ENCODE results near the gene TIMP3. TPM values are rescaled to one million over a fixed set of nuclear protein-coding genes. Genes with fewer than 3 reads are reported as not detected.

The TIMP3 gene
- total and polyA plus RNA-seq, 2 experiments from 2014 or later, result 91.6 to 96.1 TPM

GRCh38 chr22:32836280-32837123, 35.0 kb downstream of the TIMP3 start:
- Histone ChIP-seq H3K79me2 (peaks cover 18% of the 10 kb centered on the region), H4K20me1 (ENCODE audit: insufficient read depth, poor library complexity, severe bottlenecking) (no peaks in the 10 kb centered on the region)
- 75% methylated on average over 7 of the region's 7 CpGs for WGBS (ENCODE audit: low lambda C conversion rate, missing lambda C conversion rate)

DNA sequence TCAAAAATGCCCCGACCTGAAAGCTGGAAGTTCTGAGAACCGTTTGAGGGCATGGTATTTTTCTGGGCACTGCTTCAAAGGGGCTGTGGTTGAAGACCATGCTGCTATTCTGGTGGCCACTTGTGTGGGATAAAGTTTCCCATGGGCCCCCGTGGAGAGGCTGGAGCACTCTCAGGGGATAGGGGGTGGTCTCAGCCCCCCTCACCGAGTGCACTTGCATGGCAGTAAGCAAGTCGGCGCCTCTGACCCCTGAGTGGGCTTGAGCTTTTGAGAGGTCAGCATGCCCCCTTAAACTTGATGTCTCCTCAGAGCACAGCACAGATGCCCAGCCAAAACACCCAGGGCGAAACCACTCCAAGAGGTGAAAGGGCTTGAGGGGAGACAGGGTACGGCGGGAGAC, 35.6 kb downstream of the TIMP3 start:
- TF ChIP-seq EZH2 (IDR thresholded peaks at IDR 0.05; ENCODE audit: borderline replicate concordance) (no peak), EZH2phosphoT487 (IDR thresholded peaks at IDR 0.05; ENCODE audit: low read depth, severe bottlenecking, unreplicated experiment) (no peak)
- TF ChIP-seq, protein P1, sequence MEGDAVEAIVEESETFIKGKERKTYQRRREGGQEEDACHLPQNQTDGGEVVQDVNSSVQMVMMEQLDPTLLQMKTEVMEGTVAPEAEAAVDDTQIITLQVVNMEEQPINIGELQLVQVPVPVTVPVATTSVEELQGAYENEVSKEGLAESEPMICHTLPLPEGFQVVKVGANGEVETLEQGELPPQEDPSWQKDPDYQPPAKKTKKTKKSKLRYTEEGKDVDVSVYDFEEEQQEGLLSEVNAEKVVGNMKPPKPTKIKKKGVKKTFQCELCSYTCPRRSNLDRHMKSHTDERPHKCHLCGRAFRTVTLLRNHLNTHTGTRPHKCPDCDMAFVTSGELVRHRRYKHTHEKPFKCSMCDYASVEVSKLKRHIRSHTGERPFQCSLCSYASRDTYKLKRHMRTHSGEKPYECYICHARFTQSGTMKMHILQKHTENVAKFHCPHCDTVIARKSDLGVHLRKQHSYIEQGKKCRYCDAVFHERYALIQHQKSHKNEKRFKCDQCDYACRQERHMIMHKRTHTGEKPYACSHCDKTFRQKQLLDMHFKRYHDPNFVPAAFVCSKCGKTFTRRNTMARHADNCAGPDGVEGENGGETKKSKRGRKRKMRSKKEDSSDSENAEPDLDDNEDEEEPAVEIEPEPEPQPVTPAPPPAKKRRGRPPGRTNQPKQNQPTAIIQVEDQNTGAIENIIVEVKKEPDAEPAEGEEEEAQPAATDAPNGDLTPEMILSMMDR (IDR thresholded peaks at IDR 0.05; ENCODE audit: poor library complexity), result no peak
- no peak for DNase-seq (ENCODE audit: low spot score)
- 98% methylated on average over 9 of the region's 9 CpGs for WGBS (ENCODE audit: low lambda C conversion rate, missing lambda C conversion rate)
- H3K27me3 ChIP-seq, result no peaks in the 10 kb centered on the region
- peaks cover 20% of the 10 kb centered on the region for H3K79me2 ChIP-seq
- no peaks in the 10 kb centered on the region for H4K20me1 ChIP-seq (ENCODE audit: insufficient read depth, poor library complexity, severe bottlenecking)
- no peak overlapping the region for H3K4me3 ChIP-seq
- H3K9me3 ChIP-seq (ENCODE audit: low read depth), result no peaks in the 10 kb centered on the region
- H3K36me3 ChIP-seq (replicated peaks; ENCODE audit: insufficient read depth, low read depth), result no peaks in the 10 kb centered on the region
- H3K27ac ChIP-seq, result no peak overlapping the region
- H3K4me2 ChIP-seq, result no peak overlapping the region
- no peak overlapping the region for H2AFZ ChIP-seq
- peaks cover 17% of the 10 kb centered on the region for H3K4me1 ChIP-seq (ENCODE audit: insufficient read depth)
- H3K9me2 ChIP-seq (replicated peaks; ENCODE audit: insufficient read depth), result no peaks in the 10 kb centered on the region

More at GRCh38 chr22:32836280-32837123, 35.0 kb downstream of the TIMP3 start:
- no peaks in the 10 kb centered on the region for H3K27me3 ChIP-seq
- no peak overlapping the region for H3K27ac ChIP-seq
- H2AFZ ChIP-seq, result no peak overlapping the region
- TF ChIP-seq, protein P1 (IDR thresholded peaks at IDR 0.05; ENCODE audit: poor library complexity), result peak; percentile 49
- TF ChIP-seq EZH2phosphoT487 (IDR thresholded peaks at IDR 0.05; ENCODE audit: low read depth, severe bottlenecking, unreplicated experiment), result no peak
- no peak overlapping the region for H3K4me2 ChIP-seq
- no peak overlapping the region for H3K4me3 ChIP-seq
- H3K4me1 ChIP-seq (ENCODE audit: insufficient read depth), result peaks cover 20% of the 10 kb centered on the region
- no peaks in the 10 kb centered on the region for H3K36me3 ChIP-seq (replicated peaks; ENCODE audit: insufficient read depth, low read depth)
- H3K9me2 ChIP-seq (replicated peaks; ENCODE audit: insufficient read depth), result no peaks in the 10 kb centered on the region
- peak; percentile 42 for DNase-seq (ENCODE audit: low spot score)
- H3K9me3 ChIP-seq (ENCODE audit: low read depth), result no peaks in the 10 kb centered on the region

DNA sequence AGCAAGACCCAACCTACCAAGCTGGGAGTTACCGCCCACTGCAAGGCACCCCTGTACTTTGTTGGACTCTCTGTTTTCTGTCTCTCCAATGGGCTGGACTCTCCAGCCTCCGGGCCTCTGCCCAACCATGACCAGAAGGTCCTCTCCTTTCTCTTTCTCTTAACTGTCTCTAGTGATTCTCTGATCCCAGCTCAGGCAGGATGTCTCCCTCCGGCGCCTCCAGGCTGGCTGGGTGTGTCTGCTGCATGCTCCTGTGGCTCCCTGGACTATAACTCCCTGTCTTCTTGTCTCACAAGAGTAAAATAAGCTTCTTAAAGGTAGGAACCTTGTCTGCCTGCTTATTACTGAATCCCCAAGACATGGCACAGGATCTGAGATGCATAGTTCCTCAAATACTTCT, 36.3 kb downstream of the TIMP3 start:
- H3K4me1 ChIP-seq (ENCODE audit: insufficient read depth), result peaks cover 17% of the 10 kb centered on the region
- no peaks in the 10 kb centered on the region for H3K9me3 ChIP-seq (ENCODE audit: low read depth)
- H3K4me2 ChIP-seq, result no peak overlapping the region
- TF ChIP-seq, protein P1 (IDR thresholded peaks at IDR 0.05; ENCODE audit: poor library complexity), result no peak
- TF ChIP-seq EZH2 (IDR thresholded peaks at IDR 0.05; ENCODE audit: borderline replicate concordance), result no peak
- TF ChIP-seq EZH2phosphoT487 (IDR thresholded peaks at IDR 0.05; ENCODE audit: low read depth, severe bottlenecking, unreplicated experiment), result no peak
- no peak for DNase-seq (ENCODE audit: low spot score)
- H3K27ac ChIP-seq, result no peak overlapping the region
- 90% methylated on average over 4 of the region's 4 CpGs for whole genome bisulfite sequencing (ENCODE audit: low lambda C conversion rate, missing lambda C conversion rate)
- no peaks in the 10 kb centered on the region for H3K27me3 ChIP-seq
- H3K9me2 ChIP-seq (replicated peaks; ENCODE audit: insufficient read depth), result no peaks in the 10 kb centered on the region
- H3K79me2 ChIP-seq, result peaks cover 21% of the 10 kb centered on the region
- H2AFZ ChIP-seq, result no peak overlapping the region
- H3K4me3 ChIP-seq, result no peak overlapping the region
- no peaks in the 10 kb centered on the region for H3K36me3 ChIP-seq (replicated peaks; ENCODE audit: insufficient read depth, low read depth)
- H4K20me1 ChIP-seq (ENCODE audit: insufficient read depth, poor library complexity, severe bottlenecking), result no peaks in the 10 kb centered on the region
